AG04449 (cell line): ENCODE data around the gene ATP6V0A1.
"Not testable (repeated sequence)": the region's sequence is repeated elsewhere in the genome, so short reads cannot be mapped to it uniquely, and the experiment has no call there.

Experiments used
- CTCF ChIA-PET: fragments of 350-600 bp; formaldehyde crosslinking; extraction: SDS; loops from one replicate; lab custom pipeline; 2021; ENCODE audit warnings: antibody characterized with exemption; lab: Yijun Ruan, JAX
- POLR2A ChIA-PET: fragments of 400-600, 350-600 bp; formaldehyde crosslinking; extraction: SDS; loops from one replicate; lab custom pipeline; 2020; ENCODE audit warnings: antibody characterized with exemption, inconsistent platforms; lab: Yijun Ruan, JAX
- DNase-seq: peaks from one replicate; pipeline ENCODE4 v3.0.0-alpha.2; 2010; ENCODE audit warnings: low read depth, low spot score
- H3K4me3 ChIP-seq: 2 replicates; pipeline ENCODE4 v1.5.1; 2011; ENCODE audit warnings: low read depth, mild to moderate bottlenecking, control low read depth, low read length
- CTCF ChIP-seq: IDR thresholded peaks from one replicate; pipeline ENCODE4 v1.5.1; 2011; ENCODE audit warnings: mild to moderate bottlenecking, moderate library complexity, low read length, control low read depth, inconsistent platforms; ENCODE audit not compliant: insufficient read depth; ENCODE audit errors: missing control alignments

ATP6V0A1 gene

GRCh38 chr17:42548993-42549755, 90.5 kb downstream of the ATP6V0A1 start:
- DNase-seq = no peak
- TF ChIP-seq CTCF = no peak
- H3K4me3 ChIP-seq = no peak overlapping the region
- ChIA-PET POLR2A (interaction anchor here (0.6 to 1.7 kb wide), 2 partner anchors 13 to 215 kb away, joined by 3 to 10 read pairs; partner anchors contain the start of gene NAGLU), CTCF (interaction anchor here (1.0 to 2.3 kb wide), 2 partner anchors 13 to 227 kb away, joined by 4 to 9 read pairs; partner anchors contain the start of gene NAGLU)

DNA sequence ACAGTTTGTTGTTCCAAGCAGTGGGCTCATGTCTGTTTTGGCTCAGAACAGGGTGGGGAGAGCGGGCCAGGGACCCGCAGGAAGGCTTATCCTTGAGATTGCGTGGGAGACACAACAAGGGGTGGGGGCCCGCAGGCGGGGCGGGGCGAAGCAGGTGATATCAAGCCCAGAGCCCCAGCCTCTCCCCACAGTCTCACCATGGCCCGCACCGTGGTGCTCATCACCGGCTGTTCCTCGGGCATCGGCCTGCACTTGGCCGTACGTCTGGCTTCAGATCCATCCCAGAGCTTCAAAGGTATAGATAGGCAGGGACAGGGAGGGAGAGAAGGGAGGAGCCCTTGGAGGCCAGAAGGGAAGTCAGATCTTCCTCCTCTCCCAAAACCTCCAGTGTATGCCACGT, 94.1 kb downstream of the ATP6V0A1 start, which contains the start of gene HSD17B1:
Gene HSD17B1 (plus strand): TSS at position 188 of the 400 bp plus-strand sequence. CDS start 11 bp downstream, at position 199.
- DNase-seq, POLR2A ChIA-PET, CTCF ChIA-PET: not testable (repeated sequence)
- peak within 1 kb of the TSS; percentile 78 for H3K4me3 ChIP-seq

DNA sequence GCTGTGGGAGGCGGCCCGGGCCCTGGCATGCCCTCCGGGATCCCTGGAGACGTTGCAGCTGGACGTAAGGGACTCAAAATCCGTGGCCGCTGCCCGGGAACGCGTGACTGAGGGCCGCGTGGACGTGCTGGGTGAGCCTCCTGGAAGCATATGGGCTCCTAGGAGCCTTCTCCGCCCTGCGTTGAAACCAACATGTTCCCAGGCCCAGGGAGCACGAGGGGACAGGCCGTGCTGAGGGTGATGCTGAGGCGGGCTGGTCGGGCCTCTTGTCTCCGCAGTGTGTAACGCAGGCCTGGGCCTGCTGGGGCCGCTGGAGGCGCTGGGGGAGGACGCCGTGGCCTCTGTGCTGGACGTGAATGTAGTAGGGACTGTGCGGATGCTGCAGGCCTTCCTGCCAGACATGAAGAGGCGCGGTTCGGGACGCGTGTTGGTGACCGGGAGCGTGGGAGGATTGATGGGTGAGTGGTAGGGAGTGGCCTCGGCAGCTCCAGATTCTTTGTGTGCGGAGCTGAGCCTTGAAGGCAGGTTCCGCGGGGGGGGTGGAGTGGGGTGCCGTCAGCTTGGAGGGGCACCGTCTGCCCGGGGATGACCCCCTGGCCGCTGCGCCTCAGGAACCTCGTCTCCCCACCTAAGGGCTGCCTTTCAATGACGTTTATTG, 94.6 kb downstream of the ATP6V0A1 start:
- CTCF ChIA-PET = interaction anchor here (1.1 kb wide), 1 partner anchor 17 kb away, joined by 3 read pairs; the partner anchor contains the start of gene NAGLU
- POLR2A ChIA-PET = interaction anchor here (0.6 to 1.1 kb wide), 2 partner anchors 53 to 113 kb away, joined by 3 to 6 read pairs; no protein-coding TSS in a partner anchor
- TF ChIP-seq CTCF = no peak
- no peak for DNase-seq
- H3K4me3 ChIP-seq = peak overlapping the region; percentile 78

DNA sequence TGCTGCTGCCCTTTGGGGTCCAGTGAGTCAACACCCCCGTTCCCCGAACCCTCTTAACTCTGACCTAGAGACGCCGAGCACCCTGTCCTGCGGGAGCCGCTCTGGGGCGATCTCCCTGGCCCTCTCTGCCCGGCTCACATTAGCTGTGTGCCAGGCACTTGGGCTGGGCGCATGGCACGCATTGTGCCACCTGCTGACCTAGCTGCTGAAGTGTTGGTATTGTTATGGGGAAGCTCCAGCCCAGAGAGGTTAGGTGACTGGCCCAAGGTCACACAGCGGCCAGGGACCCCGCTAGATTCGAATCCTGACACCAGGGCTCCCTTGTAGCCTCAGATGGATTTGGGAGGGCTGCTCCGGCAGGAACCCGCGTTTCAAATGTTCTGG, 95.2 kb downstream of the ATP6V0A1 start:
- CTCF ChIA-PET = interaction anchor here (1.1 to 2.0 kb wide), 3 partner anchors 11 to 24 kb away, joined by 3 to 5 read pairs (median 3); partner anchors contain the start of genes NAGLU and PSMC3IP
- POLR2A ChIA-PET = interaction anchor here (0.9 to 1.2 kb wide), 3 partner anchors 11 to 112 kb away, joined by 3 to 4 read pairs (median 4); partner anchors contain the start of gene MLX
- DNase-seq = no peak
- peak overlapping the region; percentile 78 for H3K4me3 ChIP-seq
- no peak for TF ChIP-seq CTCF

DNA sequence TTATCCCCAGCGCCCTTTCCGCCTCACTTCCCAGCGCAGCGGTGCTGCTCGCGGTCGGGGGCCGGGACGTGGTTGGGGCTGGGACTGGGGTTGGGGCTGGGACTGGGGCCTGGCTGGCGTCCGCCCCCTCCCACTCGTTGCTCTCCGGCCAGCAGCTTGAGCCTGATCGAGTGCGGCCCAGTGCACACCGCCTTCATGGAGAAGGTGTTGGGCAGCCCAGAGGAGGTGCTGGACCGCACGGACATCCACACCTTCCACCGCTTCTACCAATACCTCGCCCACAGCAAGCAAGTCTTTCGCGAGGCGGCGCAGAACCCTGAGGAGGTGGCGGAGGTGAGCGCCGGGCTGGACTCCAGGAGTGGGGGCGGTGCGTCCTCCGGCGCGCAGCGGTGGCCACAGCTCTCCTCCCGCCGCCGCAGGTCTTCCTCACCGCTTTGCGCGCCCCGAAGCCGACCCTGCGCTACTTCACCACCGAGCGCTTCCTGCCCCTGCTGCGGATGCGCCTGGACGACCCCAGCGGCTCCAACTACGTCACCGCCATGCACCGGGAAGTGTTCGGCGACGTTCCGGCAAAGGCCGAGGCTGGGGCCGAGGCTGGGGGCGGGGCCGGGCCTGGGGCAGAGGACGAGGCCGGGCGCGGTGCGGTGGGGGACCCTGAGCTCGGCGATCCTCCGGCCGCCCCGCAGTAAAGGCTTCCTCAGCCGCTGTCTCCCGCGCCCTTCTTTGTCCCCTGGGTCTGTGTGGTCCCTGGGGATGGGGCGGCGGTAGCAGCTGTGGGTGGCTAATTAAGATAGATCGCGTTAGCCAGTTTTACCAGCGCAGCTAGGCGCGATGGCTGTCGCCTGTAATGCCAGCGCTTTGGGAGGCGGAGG, 95.8 kb downstream of the ATP6V0A1 start:
- peak overlapping the region; percentile 78 for H3K4me3 ChIP-seq
- POLR2A ChIA-PET = interaction anchor here (0.8 to 1.2 kb wide), 6 partner anchors 10 to 131 kb away, joined by 3 to 6 read pairs (median 4); partner anchors contain the start of genes CAVIN1 and MLX
- no peak for DNase-seq
- CTCF ChIA-PET = interaction anchor here (1.1 to 2.0 kb wide), 3 partner anchors 10 to 23 kb away, joined by 3 to 5 read pairs (median 3); partner anchors contain the start of genes NAGLU and PSMC3IP
- no peak for TF ChIP-seq CTCF
